HEK293 (cell line): ENCODE measurements around the gene OPCML.

Experiments used
- CTCF ChIP-seq: fragments of 450-650 bp; formaldehyde crosslinking; IDR thresholded peaks from 2 replicates; pipeline ENCODE4 v1.5.1; 2016; ENCODE audit warnings: missing biosample characterization, missing genetic modification characterization
- SP2 ChIP-seq: fragments of 450-650 bp; formaldehyde crosslinking; IDR thresholded peaks from 2 replicates; pipeline ENCODE4 v1.5.1; 2016; ENCODE audit warnings: missing biosample characterization, missing genetic modification characterization
- ZBTB8A ChIP-seq: fragments of 450-650 bp; formaldehyde crosslinking; IDR thresholded peaks from 2 replicates; pipeline ENCODE4 v1.5.1; 2016; ENCODE audit warnings: missing biosample characterization, missing genetic modification characterization
- ZNF214 ChIP-seq: fragments of 450-650 bp; formaldehyde crosslinking; IDR thresholded peaks from 2 replicates; pipeline ENCODE4 v1.5.1; 2017; ENCODE audit warnings: missing biosample characterization, mild to moderate bottlenecking, missing genetic modification characterization, borderline replicate concordance
- ZNF292 ChIP-seq: fragments of 450-650 bp; formaldehyde crosslinking; IDR thresholded peaks from 2 replicates; pipeline ENCODE4 v1.5.1; 2016; ENCODE audit warnings: low read depth, missing biosample characterization, missing genetic modification characterization, borderline replicate concordance
- ZNF510 ChIP-seq: fragments of 450-650 bp; formaldehyde crosslinking; IDR thresholded peaks from 2 replicates; pipeline ENCODE4 v1.5.1; 2018; ENCODE audit warnings: mild to moderate bottlenecking, missing genetic modification characterization, missing biosample characterization; ENCODE audit not compliant: insufficient replicate concordance
- ZNF549 ChIP-seq: fragments of 450-650 bp; IDR thresholded peaks from 2 replicates; pipeline ENCODE4 v1.5.1; 2018; ENCODE audit warnings: missing biosample characterization, missing genetic modification characterization, mild to moderate bottlenecking, inconsistent platforms, moderate library complexity
- TF ChIP-seq, protein P1 (sequence below): IDR thresholded peaks from 2 replicates; pipeline ENCODE4 v1.6.1; 2011; ENCODE audit warnings: mild to moderate bottlenecking, low read depth, low read length, borderline replicate concordance

- TF ChIP-seq ZBTB8A (tag by site-specific recombination): peak; percentile 83
- TF ChIP-seq, protein P1, sequence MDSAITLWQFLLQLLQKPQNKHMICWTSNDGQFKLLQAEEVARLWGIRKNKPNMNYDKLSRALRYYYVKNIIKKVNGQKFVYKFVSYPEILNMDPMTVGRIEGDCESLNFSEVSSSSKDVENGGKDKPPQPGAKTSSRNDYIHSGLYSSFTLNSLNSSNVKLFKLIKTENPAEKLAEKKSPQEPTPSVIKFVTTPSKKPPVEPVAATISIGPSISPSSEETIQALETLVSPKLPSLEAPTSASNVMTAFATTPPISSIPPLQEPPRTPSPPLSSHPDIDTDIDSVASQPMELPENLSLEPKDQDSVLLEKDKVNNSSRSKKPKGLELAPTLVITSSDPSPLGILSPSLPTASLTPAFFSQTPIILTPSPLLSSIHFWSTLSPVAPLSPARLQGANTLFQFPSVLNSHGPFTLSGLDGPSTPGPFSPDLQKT: no peak
- TF ChIP-seq ZNF214: no peak
- TF ChIP-seq CTCF (tag by site-specific recombination): no peak
- no peak for TF ChIP-seq SP2 (tag by site-specific recombination)
- TF ChIP-seq ZNF292 (tag by site-specific recombination): no peak
- no peak for TF ChIP-seq ZNF510 (tag by site-specific recombination)
- TF ChIP-seq ZNF549 (tag by site-specific recombination): no peak
Measured at GRCh38 chr11:133082841-133083488, 449.3 kb downstream of the OPCML start.
